Spleen (tissue), 11 donors: Measurements from ENCODE around the gene IL1R2. TPM values are rescaled to one million over a fixed set of nuclear protein-coding genes. Genes with fewer than 3 reads are reported as not detected.
A peak's percentile ranks its signal among the peaks of the same experiment; 100 is the strongest.

Experiments
- DNase-seq: peaks from one replicate; pipeline ENCODE4 v3.0.0-alpha.2; 2020
- H3K27ac ChIP-seq, 8 donors: fragments of 200-600 bp; sonication (generic) in 7 of 8; 1 replicate in 4 of 8; 2 replicates in 4 of 8; pipeline versions ENCODE4 v1.5.0 to v1.8.0; 2016 to 2021; ENCODE audit warnings: inconsistent platforms in 4 of 8, mild to moderate bottlenecking in 4 of 8, moderate library complexity in 1 of 8
- H3K27me3 ChIP-seq, 7 donors: fragments of 200-600 bp; sonication (generic) in 6 of 7; replicated peaks in 1 of 7; 1 replicate in 4 of 7; 2 replicates in 3 of 7; pipeline versions ENCODE4 v1.5.0 to v1.8.0; 2016 to 2021; ENCODE audit warnings: inconsistent platforms in 3 of 7, mild to moderate bottlenecking in 1 of 7
- H3K36me3 ChIP-seq, 6 donors: fragments of 200-600 bp; sonication (generic) in 5 of 6; 1 replicate in 4 of 6; 2 replicates in 2 of 6; pipeline versions ENCODE4 v1.5.0 to v1.8.0; 2016 to 2021; ENCODE audit warnings: inconsistent platforms in 2 of 6
- H3K4me1 ChIP-seq, 6 donors: fragments of 200-600 bp; sonication (generic) in 5 of 6; 1 replicate in 3 of 6; 2 replicates in 3 of 6; pipeline versions ENCODE4 v1.5.0 to v1.8.0; 2016 to 2021; ENCODE audit warnings: inconsistent platforms in 3 of 6
- H3K4me3 ChIP-seq, 8 donors: fragments of 200-600 bp; sonication (generic) in 7 of 8; 1 replicate in 4 of 8; 2 replicates in 4 of 8; pipeline versions ENCODE4 v1.5.0 to v1.8.0; 2016 to 2021; ENCODE audit warnings: inconsistent platforms in 4 of 8, mild to moderate bottlenecking in 4 of 8, moderate library complexity in 2 of 8
- H3K9me3 ChIP-seq, 8 donors: fragments of 200-600 bp; sonication (generic) in 7 of 8; 1 replicate in 4 of 8; 2 replicates in 4 of 8; pipeline versions ENCODE4 v1.5.0 to v1.8.0; 2016 to 2021; ENCODE audit warnings: inconsistent platforms in 4 of 8
- POLR2A ChIP-seq, 3 donors: fragments of 450-650 bp; IDR thresholded peaks; one replicate each; pipeline ENCODE4 v1.5.1; 2017; ENCODE audit warnings: antibody characterized with exemption in 3 of 3, mild to moderate bottlenecking in 1 of 3
- POLR2AphosphoS5 ChIP-seq, 3 donors: sonication (generic); formaldehyde crosslinking; IDR thresholded peaks; one replicate each; pipeline ENCODE4 v1.5.1; 2017; ENCODE audit warnings: antibody characterized with exemption in 3 of 3
- WGBS, 5 donors: extraction: QIAGEN DNeasy Blood & Tissue Kit in 3 of 5; methylation state at CpG; one replicate each; pipeline versions ENCODE4 v1.1.5 to v1.1.7; 2013 to 2018; 5-methylcytosine and 5-hydroxymethylcytosine counted together
- intact Hi-C: fragments of 100-400 bp; cut with DNase I; formaldehyde crosslinking; loops from one replicate; pipeline ENCODE4 v1.15.0; 2023; ENCODE audit warnings: low total_unique reads
- polyA plus RNA-seq, 3 donors: library from polyadenylated mRNA; stranded (reverse); fragments of 200-250 nt; gene quantifications; one replicate each; pipeline ENCODE4 v1.2.1, GENCODE V29; 2013
- total RNA-seq, 7 donors: library from RNA; depleted of rRNA in 3 of 7; stranded (reverse); fragments of >200 nt in 3 of 7; fragmentation: NEBNext Ultra II Directional in 4 of 7; extraction: Animal tissue kit (Norgen Biotek cat#: 25700) in 4 of 7; gene quantifications; one replicate each; pipeline versions ENCODE4 v1.1.0 to v1.2.1, GENCODE V29; 2016 to 2021
- TF ChIP-seq, protein P1 (sequence below), 11 experiments: fragments of 200-600 bp in 7 of 11; fragments of 450-650 bp in 4 of 11; sonication (generic) in 4 of 11; IDR thresholded peaks in 8 of 11; conservative IDR thresholded peaks in 3 of 11; 1 replicate in 7 of 11; 2 replicates in 4 of 11; pipeline versions ENCODE4 v1.4.0 to v1.8.0; 2016 to 2021; ENCODE audit warnings: antibody characterized with exemption in 11 of 11, inconsistent platforms in 4 of 11, mild to moderate bottlenecking in 1 of 11
- donor health status: healthy with polysubstance abuse.
- donor health status: DM: no; HTN: no; CAD: no; lungs with moderate emphysema.
- donor health status: DM: no; HTN: no; CAD: no.
- donor health status: Bipolar disorder and iron deficiency.
- donor health status: healthy.
- donor health status: DM: no; HTN: no; CAD: no.
- donor health status: DM: yes; HTN: yes; CAD: no.

The IL1R2 gene
- total and polyA plus RNA-seq, 10 donors: 20.1 to 607 (median 116) TPM

DNA sequence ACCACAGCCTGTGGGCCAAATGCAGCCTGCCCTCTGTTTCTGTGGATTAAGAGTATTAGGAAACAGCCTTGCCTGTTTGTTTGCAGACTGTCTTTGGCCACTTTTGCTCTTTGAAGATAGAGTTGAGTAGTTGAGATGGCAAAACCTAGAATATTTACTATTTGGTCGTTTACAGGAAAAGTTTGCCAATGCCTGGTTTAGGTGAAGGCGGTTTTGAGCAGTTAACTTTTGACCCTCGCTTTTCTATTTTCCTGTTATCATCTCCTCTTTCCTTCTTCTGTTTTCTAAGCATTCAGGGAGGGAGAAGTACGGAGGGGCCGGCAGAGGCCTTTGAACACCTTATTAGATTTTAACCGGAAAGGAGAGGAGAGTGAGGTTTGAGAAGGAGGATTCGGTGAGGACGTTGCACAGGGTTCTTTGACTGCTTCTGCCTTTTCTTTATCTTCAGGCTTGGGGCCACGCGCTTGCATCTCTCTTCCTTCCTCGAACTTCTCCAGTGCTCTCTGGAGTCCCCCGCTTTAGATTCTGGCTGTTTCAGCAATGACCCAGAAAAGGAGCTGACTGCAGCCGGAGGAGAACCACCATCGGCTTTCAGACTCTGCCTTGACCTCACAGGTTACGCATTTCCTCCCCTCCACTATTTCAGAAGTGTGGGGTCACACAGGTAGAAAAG lies 39.2 kb downstream of the IL1R2 start:
- 52 to 88% (median 77%) methylated on average over 15 of the region's 15 CpGs for WGBS, 5 donors
- Histone ChIP-seq H3K27me3 (peaks cover 0 to 5% (median 0%) of the 10 kb centered on the region in 7 donors), H3K36me3 (peaks cover 0 to 61% (median 0%) of the 10 kb centered on the region in 6 donors), H3K4me1 (peaks cover 7 to 67% (median 34%) of the 10 kb centered on the region in 6 donors), H3K9me3 (no peaks in the 10 kb centered on the region), H3K4me3 (no peak overlapping the region), H3K27ac (peak overlapping the region in 2 of 8 donors; percentile 3 to 76)
- no peak for TF ChIP-seq POLR2A (IDR thresholded peaks at IDR 0.05)
- TF ChIP-seq POLR2AphosphoS5 (IDR thresholded peaks at IDR 0.05): peak in 1 of 3 donors; percentile 34
- no peak for DNase-seq
- intact Hi-C loops: no loop called here

DNA sequence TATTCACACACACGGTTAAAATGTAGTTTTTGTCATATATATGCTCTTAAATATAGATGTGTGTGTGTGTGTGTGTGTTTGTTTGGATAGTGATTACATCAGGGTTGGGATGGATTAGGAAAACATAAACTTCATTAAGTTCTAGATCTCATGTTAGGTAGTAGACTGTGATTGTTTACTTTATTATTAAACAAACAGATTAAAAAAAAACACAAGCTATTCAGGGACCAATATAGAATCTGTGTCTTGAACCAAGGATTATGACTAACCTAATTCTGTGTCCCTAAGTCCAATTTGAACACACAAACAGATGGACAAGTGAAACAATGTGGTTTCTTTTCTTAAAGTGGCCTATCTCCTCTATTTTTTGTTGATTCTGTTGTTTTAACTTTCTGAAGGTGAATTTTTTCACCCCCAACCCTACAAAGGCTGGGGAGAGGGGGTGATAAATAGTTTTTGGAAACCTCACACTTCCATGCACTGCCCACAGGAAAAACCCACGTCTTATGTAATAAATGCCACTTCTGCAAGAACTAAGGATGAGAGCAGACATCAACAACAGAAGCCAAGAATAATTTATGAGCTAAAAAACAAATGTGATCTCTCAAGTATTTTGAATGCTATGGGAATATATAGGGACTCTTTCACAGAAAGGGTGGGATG lies 40.7 kb downstream of the IL1R2 start:
- Histone ChIP-seq H3K36me3 (peaks cover 0 to 46% (median 0%) of the 10 kb centered on the region in 6 donors), H3K4me3 (peak overlapping the region in 1 of 8 donors; percentile 29), H3K4me1 (peaks cover 4 to 53% (median 25%) of the 10 kb centered on the region in 6 donors), H3K27me3 (peaks cover 0 to 5% (median 0%) of the 10 kb centered on the region in 7 donors), H3K27ac (peak overlapping the region in 7 of 8 donors; percentile 61 to 77 (median 70)), H3K9me3 (no peaks in the 10 kb centered on the region)
- intact Hi-C loops: no loop called here
- TF ChIP-seq POLR2AphosphoS5 (IDR thresholded peaks at IDR 0.05) (no peak), POLR2A (IDR thresholded peaks at IDR 0.05) (no peak)
- TF ChIP-seq, protein P1, sequence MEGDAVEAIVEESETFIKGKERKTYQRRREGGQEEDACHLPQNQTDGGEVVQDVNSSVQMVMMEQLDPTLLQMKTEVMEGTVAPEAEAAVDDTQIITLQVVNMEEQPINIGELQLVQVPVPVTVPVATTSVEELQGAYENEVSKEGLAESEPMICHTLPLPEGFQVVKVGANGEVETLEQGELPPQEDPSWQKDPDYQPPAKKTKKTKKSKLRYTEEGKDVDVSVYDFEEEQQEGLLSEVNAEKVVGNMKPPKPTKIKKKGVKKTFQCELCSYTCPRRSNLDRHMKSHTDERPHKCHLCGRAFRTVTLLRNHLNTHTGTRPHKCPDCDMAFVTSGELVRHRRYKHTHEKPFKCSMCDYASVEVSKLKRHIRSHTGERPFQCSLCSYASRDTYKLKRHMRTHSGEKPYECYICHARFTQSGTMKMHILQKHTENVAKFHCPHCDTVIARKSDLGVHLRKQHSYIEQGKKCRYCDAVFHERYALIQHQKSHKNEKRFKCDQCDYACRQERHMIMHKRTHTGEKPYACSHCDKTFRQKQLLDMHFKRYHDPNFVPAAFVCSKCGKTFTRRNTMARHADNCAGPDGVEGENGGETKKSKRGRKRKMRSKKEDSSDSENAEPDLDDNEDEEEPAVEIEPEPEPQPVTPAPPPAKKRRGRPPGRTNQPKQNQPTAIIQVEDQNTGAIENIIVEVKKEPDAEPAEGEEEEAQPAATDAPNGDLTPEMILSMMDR (IDR thresholded peaks at IDR 0.05 in 8 of 11, conservative IDR thresholded peaks at IDR 0.05 in 3 of 11): no peak
- DNase-seq: no peak
- WGBS, 5 donors: 49 to 71% (median 58%) methylated on average over 2 of the region's 2 CpGs

DNA sequence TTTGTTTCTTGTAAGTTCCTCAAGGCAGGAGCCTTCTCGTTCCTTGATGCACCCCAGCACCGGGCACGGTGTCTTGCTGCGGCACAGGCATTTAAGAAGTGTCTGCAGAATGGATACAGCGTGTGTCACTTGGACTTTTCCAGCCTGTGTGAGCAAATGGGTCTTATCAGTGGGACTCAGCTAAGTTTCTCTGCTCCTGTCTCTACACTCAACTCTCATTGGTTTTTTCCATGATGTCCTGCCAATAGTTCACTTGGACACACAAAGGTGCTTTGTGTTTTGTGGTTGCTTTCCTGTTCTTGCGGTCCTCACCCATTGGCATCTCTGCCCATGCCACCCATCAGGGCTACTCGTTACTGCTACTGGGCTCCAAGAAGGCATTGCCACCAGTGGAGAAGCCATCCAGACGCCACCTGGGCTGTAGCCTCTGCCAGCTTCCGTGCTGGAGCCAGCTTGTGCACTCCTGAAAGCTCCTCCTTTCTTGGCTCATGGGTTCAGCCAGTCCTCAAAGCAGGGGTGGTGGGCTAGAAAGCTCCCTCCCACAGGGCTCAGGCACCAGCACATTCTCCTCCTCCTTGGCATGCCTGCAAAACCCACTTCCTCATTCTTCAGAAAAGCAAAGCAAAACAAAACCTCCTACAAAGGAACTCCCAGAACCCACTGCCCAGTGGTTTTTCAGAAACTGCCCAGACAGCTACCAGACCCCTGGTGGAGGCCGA lies 41.4 kb downstream of the IL1R2 start:
- Histone ChIP-seq H3K9me3 (no peaks in the 10 kb centered on the region), H3K4me3 (peak overlapping the region in 1 of 8 donors; percentile 29), H3K27ac (peak overlapping the region in 7 of 8 donors; percentile 61 to 77 (median 70)), H3K36me3 (peaks cover 0 to 39% (median 0%) of the 10 kb centered on the region in 6 donors), H3K4me1 (peaks cover 6 to 46% (median 24%) of the 10 kb centered on the region in 6 donors), H3K27me3 (peaks cover 0 to 5% (median 0%) of the 10 kb centered on the region in 7 donors)
- 40 to 51% (median 48%) methylated on average over 10 of the region's 10 CpGs for WGBS, 5 donors
- intact Hi-C loops: no loop called here
- TF ChIP-seq POLR2A (IDR thresholded peaks at IDR 0.05): no peak
- TF ChIP-seq, protein P1 (IDR thresholded peaks at IDR 0.05 in 8 of 11, conservative IDR thresholded peaks at IDR 0.05 in 3 of 11): peak in 1 of 11 experiments; percentile 17
- TF ChIP-seq POLR2AphosphoS5 (IDR thresholded peaks at IDR 0.05): peak; percentile 50 to 79 (median 66)
- peak; percentile 79 for DNase-seq
